Trophoblast cell (in vitro differentiated cells and primary cell): Measurements from ENCODE around the gene PARD3B.

Experiments used
- DNase-seq, 2 donors: peaks; one replicate each; pipeline ENCODE4 v3.0.0-alpha.2; 2016
- H2AFZ ChIP-seq: 2 replicates; pipeline ENCODE4 v1.6.1; 2013; ENCODE audit warnings: low read length, moderate library complexity, mild to moderate bottlenecking; ENCODE audit not compliant: insufficient read depth, poor library complexity
- H2AK5ac ChIP-seq: 2 replicates; pipeline ENCODE4 v1.6.1; 2013; ENCODE audit warnings: mild to moderate bottlenecking, low read length
- H2BK120ac ChIP-seq: 2 replicates; pipeline ENCODE4 v1.6.1; 2013; ENCODE audit warnings: low read length, mild to moderate bottlenecking, moderate library complexity; ENCODE audit not compliant: insufficient read depth, poor library complexity
- H2BK12ac ChIP-seq: 2 replicates; pipeline ENCODE4 v1.6.1; 2013; ENCODE audit warnings: mild to moderate bottlenecking, low read length, moderate library complexity
- H2BK5ac ChIP-seq: 2 replicates; pipeline ENCODE4 v1.6.1; 2013; ENCODE audit warnings: low read length, low read depth, moderate library complexity, mild to moderate bottlenecking; ENCODE audit not compliant: poor library complexity
- H3K14ac ChIP-seq: 2 replicates; pipeline ENCODE4 v1.6.1; 2013; ENCODE audit warnings: mild to moderate bottlenecking, low read length
- H3K18ac ChIP-seq: 2 replicates; pipeline ENCODE4 v1.6.1; 2013; ENCODE audit warnings: mild to moderate bottlenecking, low read length
- H3K23ac ChIP-seq: 2 replicates; pipeline ENCODE4 v1.6.1; 2013; ENCODE audit warnings: low read length
- H3K27ac ChIP-seq: 2 replicates; pipeline ENCODE4 v1.5.1; 2013; ENCODE audit warnings: low read depth, mild to moderate bottlenecking, inconsistent platforms, low read length, moderate library complexity
- H3K27me3 ChIP-seq: 2 replicates; pipeline ENCODE4 v1.6.1; 2013; ENCODE audit warnings: inconsistent platforms, mild to moderate bottlenecking, low read length, moderate library complexity; ENCODE audit not compliant: insufficient read depth
- H3K36me3 ChIP-seq, 2 experiments: 1 replicate in 1 of 2; 2 replicates in 1 of 2; pipeline ENCODE4 v1.6.1; 2013; ENCODE audit warnings: low read length in 2 of 2, mild to moderate bottlenecking in 2 of 2, moderate library complexity in 1 of 2; ENCODE audit not compliant: insufficient read depth in 2 of 2, control insufficient read depth in 1 of 2
- H3K4ac ChIP-seq: 2 replicates; pipeline ENCODE4 v1.6.1; 2013; ENCODE audit warnings: low read depth, mild to moderate bottlenecking, low read length, moderate library complexity
- H3K4me1 ChIP-seq, 2 experiments: 1 replicate in 1 of 2; 2 replicates in 1 of 2; pipeline ENCODE4 v1.6.1; 2013; ENCODE audit warnings: low read length in 2 of 2, mild to moderate bottlenecking in 2 of 2, moderate library complexity in 1 of 2; ENCODE audit not compliant: insufficient read depth in 2 of 2, control insufficient read depth in 1 of 2
- H3K4me2 ChIP-seq: 2 replicates; pipeline ENCODE4 v1.6.1; 2013; ENCODE audit warnings: inconsistent platforms, mild to moderate bottlenecking, low read length, moderate library complexity
- H3K4me3 ChIP-seq: 2 replicates; pipeline ENCODE4 v1.5.1; 2013; ENCODE audit warnings: mild to moderate bottlenecking, low read depth, low read length, inconsistent platforms
- H3K79me1 ChIP-seq: one replicate; pipeline ENCODE4 v1.6.1; 2013; ENCODE audit warnings: low read length
- H3K79me2 ChIP-seq: 2 replicates; pipeline ENCODE4 v1.6.1; 2013; ENCODE audit warnings: low read length, mild to moderate bottlenecking; ENCODE audit not compliant: control insufficient read depth, insufficient read depth, poor library complexity
- H3K9ac ChIP-seq: 2 replicates; pipeline ENCODE4 v1.6.1; 2013; ENCODE audit warnings: mild to moderate bottlenecking, low read length
- H3K9me3 ChIP-seq: 2 replicates; pipeline ENCODE4 v1.6.1; 2013; ENCODE audit warnings: low read depth, mild to moderate bottlenecking, control low read depth, inconsistent platforms, low read length; ENCODE audit not compliant: insufficient read depth
- H4K12ac ChIP-seq: 2 replicates; pipeline ENCODE4 v1.6.1; 2013; ENCODE audit warnings: low read depth, mild to moderate bottlenecking, low read length, moderate library complexity
- H4K8ac ChIP-seq: 2 replicates; pipeline ENCODE4 v1.6.1; 2013; ENCODE audit warnings: low read depth, mild to moderate bottlenecking, low read length, moderate library complexity
- H4K91ac ChIP-seq: one replicate; pipeline ENCODE4 v1.6.1; 2013; ENCODE audit warnings: low read depth, mild to moderate bottlenecking, low read length, moderate library complexity
- WGBS: extraction: QIAGEN DNeasy Blood & Tissue Kit; methylation state at CpG from one replicate; pipeline ENCODE4 v1.1.7; 2013; ENCODE audit warnings: missing lambda C conversion rate; ENCODE audit not compliant: insufficient read length, insufficient coverage; ENCODE audit errors: extremely low coverage; 5-methylcytosine and 5-hydroxymethylcytosine counted together

PARD3B gene

DNA sequence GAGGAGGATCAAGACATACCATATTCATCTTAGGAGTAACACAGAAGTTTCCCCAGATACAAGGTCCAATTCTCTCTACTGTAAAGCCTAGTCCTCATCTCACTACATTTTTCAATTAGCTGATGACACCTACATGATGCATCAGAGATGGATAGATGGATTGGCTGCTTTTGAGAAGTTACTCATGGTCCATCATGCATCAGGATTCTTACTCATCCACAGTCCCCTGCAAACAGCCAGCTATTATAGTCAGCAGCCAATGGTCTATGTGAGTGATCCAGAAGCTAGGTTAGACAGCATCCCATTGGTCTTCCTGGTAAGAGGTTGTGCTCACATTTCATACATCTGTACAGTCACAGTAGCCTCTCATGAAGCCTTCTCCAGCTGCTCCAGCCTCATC, 982.5 kb downstream of the PARD3B start:
- Histone ChIP-seq H3K79me2 (no peaks in the 10 kb centered on the region), H3K27ac (no peak overlapping the region), H3K9me3 (no peaks in the 10 kb centered on the region), H3K18ac (no peak overlapping the region), H4K8ac (no peak overlapping the region), H2BK120ac (no peak overlapping the region), H3K36me3 (no peaks in the 10 kb centered on the region), H3K4ac (no peak overlapping the region), H4K91ac (no peak overlapping the region), H3K4me1 (no peaks in the 10 kb centered on the region), H3K4me3 (no peak overlapping the region), H2AK5ac (no peak overlapping the region), H3K23ac (no peak overlapping the region), H3K9ac (no peak overlapping the region), H2BK12ac (no peak overlapping the region), H2BK5ac (no peak overlapping the region), H4K12ac (no peak overlapping the region), H3K27me3 (no peaks in the 10 kb centered on the region), H2AFZ (no peak overlapping the region), H3K14ac (no peak overlapping the region), H3K79me1 (no peaks in the 10 kb centered on the region), H3K4me2 (no peak overlapping the region)
- DNase-seq = no peak

DNA sequence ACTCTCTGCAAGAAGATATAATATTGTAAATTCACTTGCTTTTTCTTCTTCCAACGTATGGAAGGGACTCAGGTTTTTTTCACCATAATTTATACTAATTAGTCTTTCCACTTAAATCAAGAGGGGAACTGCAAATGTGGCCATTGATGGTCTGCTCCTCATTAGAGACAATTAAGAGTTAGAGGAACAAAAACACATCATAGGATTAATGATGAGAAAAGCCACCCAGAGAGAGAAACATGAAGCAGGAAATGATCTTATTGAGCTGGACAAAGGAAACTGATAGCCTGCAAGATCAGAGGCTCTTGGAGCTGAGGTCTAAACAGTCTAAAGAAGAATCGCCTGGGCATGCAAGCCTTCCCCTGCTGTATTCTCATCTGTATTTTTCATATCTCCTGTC, 985.8 kb downstream of the PARD3B start:
- Histone ChIP-seq H4K8ac (no peak overlapping the region), H2AK5ac (no peak overlapping the region), H3K27ac (no peak overlapping the region), H4K12ac (no peak overlapping the region), H3K18ac (no peak overlapping the region), H3K14ac (no peak overlapping the region), H3K4me3 (no peak overlapping the region), H3K4ac (no peak overlapping the region), H3K4me1 (no peaks in the 10 kb centered on the region), H3K4me2 (no peak overlapping the region), H3K79me1 (no peaks in the 10 kb centered on the region), H2BK120ac (no peak overlapping the region), H3K9ac (no peak overlapping the region), H3K27me3 (no peaks in the 10 kb centered on the region), H2BK12ac (no peak overlapping the region), H3K36me3 (no peaks in the 10 kb centered on the region), H2BK5ac (no peak overlapping the region), H3K23ac (no peak overlapping the region), H4K91ac (no peak overlapping the region), H3K79me2 (no peaks in the 10 kb centered on the region), H3K9me3 (no peaks in the 10 kb centered on the region), H2AFZ (no peak overlapping the region)
- no CpG with 5 or more reads among the region's 2 CpGs for WGBS
- DNase-seq = no peak

DNA sequence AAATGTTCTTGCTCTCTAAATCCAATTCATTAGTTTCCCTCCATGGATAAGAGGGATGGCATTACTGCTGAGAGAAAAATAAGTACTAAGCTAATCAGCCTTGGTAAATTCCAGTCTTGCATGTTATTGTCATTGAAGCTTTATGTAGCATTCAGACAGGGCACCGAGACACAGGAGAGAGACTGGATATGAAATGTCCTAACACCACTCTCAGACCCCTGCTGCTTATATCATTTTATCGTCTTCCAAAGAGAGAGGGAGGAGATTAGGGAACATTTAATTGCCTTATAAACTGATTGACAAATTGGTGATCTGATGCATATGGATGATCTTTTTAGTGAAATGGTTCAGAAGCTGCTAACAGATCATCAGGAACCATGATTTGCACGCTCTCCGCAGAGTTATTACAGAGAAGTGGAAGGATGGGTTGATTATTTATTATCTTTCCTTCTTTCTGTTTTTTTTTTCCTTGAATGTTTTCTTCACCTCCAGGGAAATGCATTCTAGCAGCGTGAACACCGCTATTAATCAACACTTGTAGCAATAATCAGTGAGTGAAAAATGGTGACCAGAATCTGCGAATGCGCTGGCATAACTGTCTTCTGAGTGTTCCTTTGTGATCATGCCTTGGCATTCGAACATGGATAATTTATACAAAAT, 986.3 kb downstream of the PARD3B start:
- no peak overlapping the region for H3K4me3 ChIP-seq
- no peaks in the 10 kb centered on the region for H3K79me1 ChIP-seq
- no peak overlapping the region for H4K91ac ChIP-seq
- H3K36me3 ChIP-seq = no peaks in the 10 kb centered on the region
- no peak overlapping the region for H2BK12ac ChIP-seq
- no peak overlapping the region for H2BK120ac ChIP-seq
- H3K23ac ChIP-seq = no peak overlapping the region
- no peaks in the 10 kb centered on the region for H3K4me1 ChIP-seq
- no CpG with 5 or more reads among the region's 9 CpGs for whole genome bisulfite sequencing
- no peak overlapping the region for H4K8ac ChIP-seq
- no peak overlapping the region for H3K4me2 ChIP-seq
- H3K79me2 ChIP-seq = no peaks in the 10 kb centered on the region
- H3K9ac ChIP-seq = no peak overlapping the region
- no peak overlapping the region for H3K4ac ChIP-seq
- no peak overlapping the region for H2AK5ac ChIP-seq
- no peak overlapping the region for H4K12ac ChIP-seq
- no peak overlapping the region for H3K27ac ChIP-seq
- no peak overlapping the region for H2BK5ac ChIP-seq
- no peak overlapping the region for H3K14ac ChIP-seq
- H3K9me3 ChIP-seq = no peaks in the 10 kb centered on the region
- H3K18ac ChIP-seq = no peak overlapping the region
- DNase-seq = no peak
- no peak overlapping the region for H2AFZ ChIP-seq
- H3K27me3 ChIP-seq = no peaks in the 10 kb centered on the region

DNA sequence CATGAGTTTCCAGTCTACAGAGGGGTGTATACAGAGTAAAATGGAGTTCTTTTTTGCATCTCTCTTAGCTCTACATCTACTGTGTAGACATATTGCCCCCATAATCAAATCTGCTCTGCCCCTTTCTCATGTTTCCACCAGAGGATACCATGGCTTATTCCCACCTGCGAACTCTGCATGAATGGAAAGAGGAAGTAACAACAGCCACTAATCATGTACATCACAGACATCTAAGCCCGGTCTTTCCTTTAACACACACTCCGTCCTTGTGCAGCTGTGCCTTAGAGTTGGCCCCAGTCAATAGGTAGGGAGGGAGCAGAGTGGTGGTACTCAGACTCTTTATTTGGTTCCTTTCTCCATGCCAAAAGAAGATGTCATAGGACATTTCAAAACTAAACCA, 989.7 kb downstream of the PARD3B start:
- H3K4ac ChIP-seq = no peak overlapping the region
- no peak overlapping the region for H4K8ac ChIP-seq
- no peaks in the 10 kb centered on the region for H3K27me3 ChIP-seq
- H3K27ac ChIP-seq = no peak overlapping the region
- no peak overlapping the region for H2BK12ac ChIP-seq
- no CpG with 5 or more reads among the region's 3 CpGs for WGBS
- no peak overlapping the region for H4K12ac ChIP-seq
- no peak overlapping the region for H2BK120ac ChIP-seq
- H3K79me1 ChIP-seq = no peaks in the 10 kb centered on the region
- no peak overlapping the region for H2AK5ac ChIP-seq
- H3K9ac ChIP-seq = no peak overlapping the region
- no peaks in the 10 kb centered on the region for H3K79me2 ChIP-seq
- no peak overlapping the region for H3K4me2 ChIP-seq
- no peak for DNase-seq
- H3K23ac ChIP-seq = no peak overlapping the region
- no peaks in the 10 kb centered on the region for H3K4me1 ChIP-seq
- no peak overlapping the region for H3K4me3 ChIP-seq
- H3K18ac ChIP-seq = no peak overlapping the region
- no peak overlapping the region for H2BK5ac ChIP-seq
- no peak overlapping the region for H4K91ac ChIP-seq
- no peak overlapping the region for H2AFZ ChIP-seq
- no peaks in the 10 kb centered on the region for H3K9me3 ChIP-seq
- H3K36me3 ChIP-seq = no peaks in the 10 kb centered on the region
- H3K14ac ChIP-seq = no peak overlapping the region
